ENCODE measurements around the gene PPM1M.

The PPM1M gene

DNA sequence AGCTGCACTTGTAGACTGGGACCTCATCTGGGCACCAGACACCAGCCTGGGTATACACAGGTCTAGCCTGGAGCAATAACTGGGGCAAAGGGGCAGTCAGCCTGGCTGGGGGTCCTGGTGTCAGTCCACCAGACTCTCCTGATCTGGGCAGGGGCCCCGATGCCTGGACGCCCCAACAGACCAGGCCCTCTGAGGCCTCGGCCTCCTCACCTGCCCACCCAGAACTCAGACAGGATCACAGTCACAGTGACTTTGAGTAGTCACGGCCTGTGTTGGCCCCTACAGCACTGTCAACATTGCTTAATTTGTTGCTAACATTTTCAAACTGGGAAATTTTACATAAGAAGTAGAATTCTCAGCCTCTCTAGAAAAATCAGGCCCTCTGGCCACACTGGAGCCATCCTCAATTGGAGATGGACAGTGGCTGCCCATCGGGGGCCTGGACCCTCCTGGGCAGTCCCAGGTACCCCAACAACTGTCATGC, 12.4 kb upstream of the PPM1M start:
- peak overlapping the region; percentile 59 for H3K27ac Mint-ChIP-seq
- H3K9me3 Mint-ChIP-seq = no peaks in the 10 kb centered on the region
- no peak overlapping the region for H3K4me3 Mint-ChIP-seq
- H3K27me3 Mint-ChIP-seq = no peaks in the 10 kb centered on the region
- H3K36me3 Mint-ChIP-seq = peaks cover 41% of the 10 kb centered on the region
- H3K4me1 Mint-ChIP-seq = peaks cover 77% of the 10 kb centered on the region
- ATAC-seq = no peak

DNA sequence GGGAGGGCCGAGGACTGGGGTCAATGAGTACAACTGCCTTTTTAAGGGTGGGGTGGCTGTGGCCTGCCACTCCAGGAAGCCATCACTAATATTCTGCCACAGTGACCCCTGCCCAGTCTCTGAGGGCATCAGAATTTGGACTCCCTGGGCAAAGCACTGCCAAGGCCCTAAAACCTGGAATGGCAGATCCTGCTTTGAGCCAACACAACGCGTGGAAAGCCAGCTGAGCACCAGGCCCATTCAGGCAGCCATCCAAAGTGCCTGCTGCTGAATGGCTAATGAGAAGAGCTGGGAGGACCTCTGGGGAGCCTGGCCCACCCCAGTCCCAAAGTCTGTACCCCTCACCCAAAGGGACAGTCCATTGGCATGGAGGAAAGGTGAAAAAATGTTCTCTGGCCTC, 11.6 kb upstream of the PPM1M start:
- Mint-ChIP-seq H3K4me3 (no peak overlapping the region), H3K9me3 (no peaks in the 10 kb centered on the region), H3K27ac (no peak overlapping the region), H3K36me3 (peaks cover 41% of the 10 kb centered on the region), H3K27me3 (no peaks in the 10 kb centered on the region), H3K4me1 (peaks cover 79% of the 10 kb centered on the region)
- ATAC-seq = no peak

DNA sequence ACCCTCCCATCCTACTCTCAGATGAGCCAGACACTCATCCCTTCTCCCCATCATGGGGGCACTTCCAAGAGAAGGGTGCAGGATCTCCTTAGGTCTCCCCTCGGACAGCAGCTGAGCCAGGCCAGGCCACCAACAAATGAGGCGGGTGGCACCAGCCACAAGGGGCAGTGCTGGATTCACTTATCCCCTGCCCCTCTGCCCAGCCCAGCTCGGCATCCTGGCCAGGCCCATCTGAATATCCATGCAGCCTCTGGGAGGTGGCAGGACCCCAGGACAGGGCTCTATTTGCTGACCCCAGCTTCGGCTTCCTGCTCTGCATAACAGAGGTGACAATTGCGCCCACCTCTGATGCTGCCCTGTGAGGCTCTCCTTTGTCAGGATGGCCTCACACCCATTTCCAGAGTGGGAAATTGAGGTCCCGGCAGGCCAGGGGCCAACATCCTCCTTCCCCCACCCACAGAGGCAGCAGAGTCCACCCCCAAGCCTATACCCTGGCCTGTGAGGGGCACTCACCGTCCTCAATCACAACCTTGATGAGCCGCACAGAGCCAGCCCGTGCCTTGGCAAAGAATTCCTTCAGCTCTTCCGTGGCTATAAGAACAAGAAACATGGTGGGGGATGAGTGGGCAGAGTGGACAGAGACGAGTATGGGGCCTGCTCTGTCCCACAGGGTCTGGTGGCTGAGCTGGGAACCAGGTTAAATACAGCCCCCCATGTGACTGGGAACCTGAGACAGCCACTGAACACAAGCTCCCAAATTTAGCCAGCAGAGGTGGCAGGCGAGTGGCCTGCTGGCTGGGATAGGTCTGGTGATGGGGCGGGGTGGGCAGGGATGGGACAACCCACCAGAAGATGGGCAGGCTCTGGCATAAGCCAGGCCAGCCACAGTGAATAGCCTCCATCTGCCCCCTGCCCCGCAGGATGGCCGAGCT, 10.8 kb upstream of the PPM1M start:
- no peak overlapping the region for H3K4me3 Mint-ChIP-seq
- H3K27me3 Mint-ChIP-seq = no peaks in the 10 kb centered on the region
- no peaks in the 10 kb centered on the region for H3K9me3 Mint-ChIP-seq
- no peak for ATAC-seq
- H3K4me1 Mint-ChIP-seq = peaks cover 83% of the 10 kb centered on the region
- no peak overlapping the region for H3K27ac Mint-ChIP-seq
- peaks cover 34% of the 10 kb centered on the region for H3K36me3 Mint-ChIP-seq

DNA sequence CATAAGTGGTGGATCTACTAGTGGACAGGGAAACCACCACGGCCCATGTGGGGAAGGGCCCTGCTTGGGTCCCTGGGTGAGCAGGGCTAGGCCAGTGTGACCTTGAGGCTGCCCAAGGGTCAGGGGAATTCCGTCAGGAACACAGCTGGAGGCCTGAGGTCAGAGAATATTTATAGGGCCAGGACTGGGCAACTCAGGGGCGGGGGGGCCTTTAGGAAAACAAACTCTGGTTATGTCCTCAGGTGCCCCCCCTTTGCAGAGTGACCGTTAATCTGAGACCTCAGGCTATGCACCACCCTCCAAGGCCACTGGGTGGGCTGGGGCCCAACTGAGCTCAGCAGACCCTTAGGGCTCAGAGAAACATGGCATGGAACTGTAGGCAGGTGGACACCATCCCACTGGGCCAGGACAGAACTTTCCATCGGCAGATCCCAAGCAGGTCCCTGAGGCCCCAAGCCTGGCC, 9.1 kb upstream of the PPM1M start:
- Mint-ChIP-seq H3K4me3 (peak overlapping the region; percentile 15), H3K9me3 (no peaks in the 10 kb centered on the region), H3K27ac (peak overlapping the region; percentile 70), H3K27me3 (no peaks in the 10 kb centered on the region), H3K4me1 (peaks cover 88% of the 10 kb centered on the region), H3K36me3 (peaks cover 21% of the 10 kb centered on the region)
- no peak for ATAC-seq

DNA sequence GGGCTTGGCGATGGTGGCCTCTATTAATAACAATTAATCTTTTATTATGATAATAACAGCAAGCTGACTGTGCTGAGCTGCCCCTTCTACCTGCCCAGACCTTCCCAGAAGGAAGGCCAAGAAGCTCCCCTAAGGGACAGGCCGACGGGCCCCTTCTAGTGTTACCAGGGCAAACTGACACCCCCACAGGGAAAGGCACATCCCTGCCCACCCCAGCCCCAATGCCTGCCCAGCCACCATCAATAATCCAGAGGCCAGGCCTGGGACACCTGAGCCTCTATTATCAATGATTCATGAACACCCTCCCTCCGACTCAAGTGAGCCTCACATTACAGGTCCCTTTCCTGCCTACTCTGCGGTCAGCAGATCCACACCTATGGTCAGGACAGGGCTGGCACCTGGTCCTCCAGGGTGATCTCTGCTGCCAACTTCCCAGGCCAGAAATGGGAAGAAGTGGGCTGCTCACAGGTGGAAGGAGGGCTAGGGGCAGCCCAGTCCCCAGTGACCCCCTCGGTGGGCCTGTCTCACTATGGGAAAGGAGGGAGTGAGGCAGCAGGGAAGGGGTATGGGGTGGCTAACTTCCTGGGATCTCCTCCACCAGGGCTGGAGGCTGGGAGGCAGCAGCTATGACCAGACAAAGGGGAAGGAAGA, 8.4 kb upstream of the PPM1M start:
- Mint-ChIP-seq H3K27ac (peak overlapping the region; percentile 70), H3K9me3 (no peaks in the 10 kb centered on the region), H3K27me3 (no peaks in the 10 kb centered on the region), H3K4me1 (peaks cover 88% of the 10 kb centered on the region), H3K36me3 (peaks cover 15% of the 10 kb centered on the region), H3K4me3 (peak overlapping the region; percentile 94)
- ATAC-seq = no peak

DNA sequence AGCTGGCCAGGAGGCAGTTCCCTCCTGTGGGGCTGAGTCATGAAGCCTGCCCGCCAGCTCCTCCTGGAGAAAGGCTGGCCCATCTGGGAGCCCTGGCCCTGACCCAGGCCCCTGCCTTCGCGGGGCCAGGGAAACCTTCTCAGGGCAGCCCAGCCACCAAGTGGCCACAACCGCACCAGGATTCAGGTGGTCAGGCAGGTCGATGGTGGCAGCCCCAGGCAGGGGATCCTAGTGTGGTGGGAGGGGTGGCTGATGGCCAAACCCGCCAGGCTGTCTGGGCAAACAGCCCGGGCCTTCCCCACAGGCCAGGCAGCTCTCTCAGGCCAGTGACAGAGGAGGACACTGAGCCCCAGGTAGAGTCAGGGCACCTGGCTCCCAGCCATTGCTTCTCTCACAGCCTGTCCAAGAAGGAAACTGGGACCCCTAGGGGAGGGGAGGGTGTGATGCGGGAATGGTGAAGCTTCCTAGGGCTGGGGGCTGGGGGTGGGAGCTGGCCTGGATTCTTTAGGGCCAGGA, 7.8 kb upstream of the PPM1M start:
- peaks cover 10% of the 10 kb centered on the region for H3K36me3 Mint-ChIP-seq

DNA sequence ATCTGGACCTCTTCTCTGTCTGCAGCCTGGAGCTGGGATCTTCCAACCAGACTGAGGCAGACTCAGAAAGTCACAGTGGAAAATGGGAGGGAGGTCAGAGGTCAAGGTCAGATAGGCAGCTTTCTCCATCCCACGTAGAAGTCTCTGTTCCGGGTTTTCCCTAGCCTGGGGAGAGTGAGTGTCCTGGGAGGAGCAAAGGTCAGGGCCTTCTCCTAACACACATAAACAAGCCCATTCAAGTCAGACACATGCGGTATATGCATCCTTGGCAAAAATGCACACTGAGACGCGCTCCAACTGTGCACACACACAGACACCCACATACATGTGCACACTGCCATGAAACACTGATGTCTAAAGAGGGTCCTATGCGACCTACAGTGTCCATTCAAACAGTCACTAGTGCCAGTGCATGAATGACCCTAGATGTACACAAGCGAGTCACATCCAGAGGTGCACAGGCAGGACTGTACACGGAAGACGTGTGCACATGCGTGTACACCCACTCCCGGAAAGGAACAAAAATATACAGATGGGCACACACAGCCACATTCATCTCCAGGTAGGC, 7.3 kb upstream of the PPM1M start:
- no peaks in the 10 kb centered on the region for H3K9me3 Mint-ChIP-seq
- H3K27ac Mint-ChIP-seq = peak overlapping the region; percentile 93
- no peaks in the 10 kb centered on the region for H3K27me3 Mint-ChIP-seq
- no peak for ATAC-seq
- peaks cover 84% of the 10 kb centered on the region for H3K4me1 Mint-ChIP-seq
- peaks cover 10% of the 10 kb centered on the region for H3K36me3 Mint-ChIP-seq
- peak overlapping the region; percentile 94 for H3K4me3 Mint-ChIP-seq

More for the DNA sequence above, 7.8 kb upstream of the PPM1M start:
- H3K4me1 Mint-ChIP-seq = peaks cover 83% of the 10 kb centered on the region
- H3K27me3 Mint-ChIP-seq = no peaks in the 10 kb centered on the region
- peak overlapping the region; percentile 94 for H3K4me3 Mint-ChIP-seq
- ATAC-seq = no peak
- H3K9me3 Mint-ChIP-seq = no peaks in the 10 kb centered on the region
- H3K27ac Mint-ChIP-seq = peak overlapping the region; percentile 93

DNA sequence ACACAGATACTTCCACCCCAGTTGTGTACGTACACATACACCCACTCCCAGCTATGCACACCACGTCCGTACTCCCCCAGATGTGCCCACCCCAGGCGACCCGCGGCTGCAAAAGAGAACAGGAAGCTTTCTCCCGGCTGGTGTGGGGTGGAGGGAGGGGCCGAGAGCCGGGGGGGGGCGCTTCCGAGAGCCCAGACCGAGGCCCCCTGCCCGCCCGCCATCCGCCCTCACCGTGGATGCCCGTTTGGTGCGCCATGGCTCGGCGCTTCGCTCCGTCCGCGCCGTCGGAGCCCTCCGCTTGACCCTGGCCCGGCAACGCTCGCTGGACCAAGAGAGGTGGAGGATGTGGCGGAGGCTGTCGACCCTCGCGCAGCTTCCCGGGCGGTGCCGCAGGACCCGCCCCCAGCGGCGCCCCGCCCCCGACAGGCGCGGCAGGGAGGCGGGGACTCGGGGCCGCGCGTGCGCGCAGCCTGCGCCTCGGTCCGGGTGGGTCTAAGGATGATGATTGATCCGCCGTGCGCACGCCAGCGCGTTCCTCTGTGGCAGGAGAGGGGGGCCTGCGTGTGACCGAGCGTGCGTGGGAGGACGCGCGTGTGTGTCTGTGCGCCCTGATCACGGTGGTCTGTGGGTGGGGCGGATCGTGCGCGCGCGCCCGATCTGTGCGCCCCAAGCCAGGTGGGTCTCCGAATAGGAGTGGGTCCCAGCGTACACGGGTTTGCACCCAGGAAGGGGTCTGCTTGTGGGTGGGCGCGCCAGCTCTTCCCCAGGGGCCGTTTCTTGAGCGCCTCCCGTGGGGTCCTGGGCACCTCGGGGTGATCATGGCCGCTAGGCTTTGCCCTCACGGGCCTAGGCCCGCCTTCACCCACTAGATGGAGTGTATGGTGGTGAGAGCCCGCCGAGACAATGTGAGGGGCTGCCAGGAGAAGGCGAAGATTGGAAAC, 6.5 kb upstream of the PPM1M start, which contains the start of gene TWF2:
Gene TWF2, minus strand, starts transcription at position 398 of the 941 bp plus-strand sequence. Its CDS starts 142 bp downstream, at position 256.
- Mint-ChIP-seq H3K27me3 (no peaks in the 10 kb centered on the region), H3K27ac (peak within 1 kb of the TSS; percentile 93), H3K4me3 (peak within 1 kb of the TSS; percentile 94), H3K9me3 (no peaks in the 10 kb centered on the region), H3K4me1 (peaks cover 87% of the 10 kb centered on the region), H3K36me3 (peaks cover 10% of the 10 kb centered on the region)
- ATAC-seq = peak; percentile 95

DNA sequence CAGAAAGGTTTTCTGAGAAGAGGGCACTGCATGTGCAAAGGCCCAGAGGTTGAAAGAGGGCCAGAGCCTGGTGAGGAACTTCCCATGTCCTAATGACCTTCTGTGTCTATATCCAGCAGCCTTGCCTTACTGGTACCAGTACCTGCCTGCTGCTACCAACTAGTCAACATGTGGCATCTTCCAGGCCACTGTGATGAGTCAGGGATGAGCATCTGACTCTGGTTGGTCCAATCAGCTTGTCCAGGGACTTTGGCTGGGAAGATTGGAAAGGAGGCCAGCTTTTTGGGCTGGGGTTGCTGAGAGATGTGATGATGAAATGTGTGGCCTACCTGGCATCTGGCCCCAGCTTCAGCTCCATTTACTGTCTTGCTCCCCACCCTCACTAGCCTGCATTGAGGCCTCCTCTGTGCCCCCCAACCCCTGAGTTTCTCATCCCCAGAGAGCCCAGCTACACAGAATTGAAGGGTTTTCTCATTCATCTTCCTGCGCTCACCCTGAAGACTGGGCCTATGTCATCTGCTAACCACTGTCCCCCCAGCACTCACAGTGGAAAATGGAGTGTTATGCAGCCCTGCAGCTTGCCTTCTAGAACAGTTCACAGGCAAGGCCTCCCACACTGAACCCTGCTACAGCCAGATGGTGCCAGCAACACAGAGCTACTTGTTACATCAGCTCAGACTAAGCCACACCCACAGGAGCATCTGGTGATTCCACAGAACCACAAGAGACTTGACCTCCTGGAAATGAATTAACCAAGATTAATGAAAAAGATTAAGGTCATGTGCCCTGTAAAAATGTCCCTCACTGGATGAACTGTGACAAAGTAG, 5.3 kb upstream of the PPM1M start:
- peaks cover 10% of the 10 kb centered on the region for H3K36me3 Mint-ChIP-seq
- H3K9me3 Mint-ChIP-seq = no peaks in the 10 kb centered on the region
- peak overlapping the region; percentile 93 for H3K27ac Mint-ChIP-seq
- ATAC-seq = no peak
- peaks cover 87% of the 10 kb centered on the region for H3K4me1 Mint-ChIP-seq
- H3K27me3 Mint-ChIP-seq = no peaks in the 10 kb centered on the region
- H3K4me3 Mint-ChIP-seq = peak overlapping the region; percentile 94

DNA sequence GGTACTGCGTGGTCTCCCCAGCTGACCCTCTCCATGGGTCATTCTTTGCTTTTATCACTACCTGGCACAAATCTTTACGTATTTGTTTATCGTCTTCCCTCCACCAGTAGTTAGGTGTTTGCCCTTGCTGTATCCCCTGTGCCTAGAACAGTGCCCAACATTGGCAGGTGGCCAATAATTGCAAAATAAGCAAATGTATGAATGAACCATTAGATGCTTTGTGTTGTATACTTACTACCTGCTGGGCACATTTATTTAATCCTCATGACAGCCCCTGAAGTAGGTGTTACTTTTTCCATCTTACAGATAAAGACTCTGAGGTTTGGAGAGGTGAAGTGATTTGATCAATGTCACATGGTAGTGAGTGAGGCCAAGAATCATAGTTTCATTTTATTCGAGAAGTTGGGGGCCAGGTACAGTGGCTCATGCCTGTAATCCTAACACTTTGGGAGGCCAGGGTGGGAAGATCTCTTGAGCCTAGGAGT, 4.6 kb upstream of the PPM1M start:
- peak overlapping the region; percentile 94 for H3K4me3 Mint-ChIP-seq
- no peak for ATAC-seq
- H3K36me3 Mint-ChIP-seq = peaks cover 9% of the 10 kb centered on the region
- H3K27me3 Mint-ChIP-seq = no peaks in the 10 kb centered on the region
- H3K27ac Mint-ChIP-seq = peak overlapping the region; percentile 93
- H3K4me1 Mint-ChIP-seq = peaks cover 81% of the 10 kb centered on the region
- H3K9me3 Mint-ChIP-seq = no peaks in the 10 kb centered on the region

DNA sequence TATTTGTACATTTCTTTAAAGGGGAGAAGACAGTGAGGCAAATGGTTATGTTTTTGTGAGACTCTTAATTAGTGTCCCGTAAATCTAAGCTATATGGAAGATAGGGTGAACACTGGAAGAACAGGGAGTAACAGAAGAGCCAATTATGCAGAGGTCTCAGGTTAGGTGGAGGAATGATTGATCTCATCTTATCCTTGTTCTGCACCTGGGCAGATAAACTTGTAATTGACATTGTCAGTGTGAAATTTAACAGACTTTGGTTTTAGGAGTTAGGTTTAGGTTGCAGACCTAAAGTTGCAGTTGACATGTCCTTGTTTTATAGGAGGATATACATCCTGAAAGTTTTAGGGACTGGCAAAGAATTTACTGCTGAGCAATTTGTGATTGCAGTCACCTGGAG, 3.5 kb upstream of the PPM1M start:
- Mint-ChIP-seq H3K9me3 (no peaks in the 10 kb centered on the region), H3K27ac (peak overlapping the region; percentile 21), H3K36me3 (peaks cover 8% of the 10 kb centered on the region), H3K4me3 (no peak overlapping the region), H3K27me3 (no peaks in the 10 kb centered on the region), H3K4me1 (peaks cover 81% of the 10 kb centered on the region)
- no peak for ATAC-seq

DNA sequence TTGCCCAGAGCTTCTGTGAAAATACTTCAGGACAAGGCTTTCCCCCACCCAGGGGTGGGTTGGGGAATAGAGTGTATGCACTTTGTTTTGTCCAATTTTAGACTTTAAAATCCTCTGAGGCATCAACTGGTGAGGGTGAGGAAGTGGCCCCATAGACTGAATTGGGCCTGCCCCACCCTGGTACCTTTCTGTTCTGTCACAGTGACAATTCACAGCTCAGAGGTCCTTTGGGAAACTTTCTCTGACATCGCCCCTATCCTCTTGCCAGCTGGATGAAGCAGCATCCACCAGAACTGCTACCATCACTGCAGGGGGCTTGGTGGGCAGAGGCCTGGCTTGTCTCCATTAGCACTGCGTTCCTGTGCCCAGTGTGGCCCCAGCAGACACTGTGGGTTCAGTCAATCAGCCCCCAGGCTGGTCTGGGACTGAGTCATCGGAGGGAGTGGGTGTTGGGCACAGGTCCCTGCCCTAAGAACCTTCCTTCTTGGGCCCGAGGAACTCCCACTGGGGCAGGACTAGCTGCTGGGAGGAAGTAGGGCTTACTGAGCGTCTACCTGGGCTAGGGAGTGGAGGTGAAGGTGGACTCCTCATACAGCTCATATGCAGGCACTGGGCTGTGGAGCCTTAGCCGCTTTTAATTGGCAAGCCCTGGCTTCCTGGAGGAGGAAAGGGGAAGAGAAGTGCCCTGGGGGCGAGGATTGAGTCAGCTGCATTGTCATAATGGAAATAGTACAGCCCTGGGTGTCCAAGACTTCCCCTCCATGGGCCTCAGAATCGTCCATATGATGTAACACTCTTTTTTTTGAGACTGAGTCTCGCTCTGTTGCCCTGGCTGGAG, 1.5 kb upstream of the PPM1M start:
- H3K27ac Mint-ChIP-seq = peak overlapping the region; percentile 93
- peaks cover 84% of the 10 kb centered on the region for H3K4me1 Mint-ChIP-seq
- peak overlapping the region; percentile 84 for H3K4me3 Mint-ChIP-seq
- peak; percentile 80 for ATAC-seq
- peaks cover 27% of the 10 kb centered on the region for H3K36me3 Mint-ChIP-seq
- no peaks in the 10 kb centered on the region for H3K27me3 Mint-ChIP-seq
- no peaks in the 10 kb centered on the region for H3K9me3 Mint-ChIP-seq

DNA sequence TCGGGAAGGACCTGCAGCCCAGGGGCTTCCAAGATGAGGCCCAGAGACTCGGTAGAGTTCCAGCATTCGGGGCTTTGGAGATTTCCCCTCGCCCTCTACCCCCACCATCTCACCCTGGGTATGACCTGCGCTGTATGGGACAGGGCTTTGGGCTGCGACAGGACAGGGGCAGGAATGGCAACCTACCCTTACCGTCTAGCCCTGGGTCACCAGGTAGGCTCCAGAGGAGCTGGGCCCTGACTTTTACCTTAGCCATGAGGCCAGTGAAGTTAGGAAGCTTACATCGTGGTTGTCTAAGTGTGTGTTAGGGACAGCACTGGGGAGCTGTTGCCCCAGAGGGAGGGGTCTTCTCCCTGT, 683 bp downstream of the PPM1M start:
- peaks cover 81% of the 10 kb centered on the region for H3K4me1 Mint-ChIP-seq
- peaks cover 32% of the 10 kb centered on the region for H3K36me3 Mint-ChIP-seq

More for the DNA sequence above, 683 bp downstream of the PPM1M start:
- H3K4me3 Mint-ChIP-seq = peak overlapping the region; percentile 88
- ATAC-seq = peak; percentile 0
- H3K9me3 Mint-ChIP-seq = no peaks in the 10 kb centered on the region
- no peaks in the 10 kb centered on the region for H3K27me3 Mint-ChIP-seq
- peak overlapping the region; percentile 93 for H3K27ac Mint-ChIP-seq

All from stimulated activated memory B cell treated with anti-CD40 and anti-IgM and Interleukin-4, amounts not matched to agents 10 μg/mL and 1 μg/mL and 100 μg/mL, for 72 hours (primary cell).